Left renal pelvis (tissue), 4 donors: Measurements from ENCODE around the gene MEF2C. TPM values are rescaled to one million over a fixed set of nuclear protein-coding genes. Genes with fewer than 3 reads are reported as not detected.
A peak's percentile ranks its signal among the peaks of the same experiment; 100 is the strongest.
"Not testable (repeated sequence)": the region's sequence is repeated elsewhere in the genome, so short reads cannot be mapped to it uniquely, and the experiment has no call there.

Experiments used
- DNase-seq, 4 donors: peaks; one replicate each; pipeline ENCODE4 v3.0.0-alpha.2; 2013; ENCODE audit warnings: low read depth in 4 of 4, low spot score in 3 of 4
- polyA plus RNA-seq, 4 donors: library from polyadenylated mRNA; unstranded; fragments of 120-200 nt; gene quantifications; one replicate each; pipeline ENCODE4 v1.2.1, GENCODE V29; 2013; ENCODE audit not compliant: insufficient read length in 4 of 4

Gene MEF2C
- polyA plus RNA-seq, 4 donors = 29.4 to 41.4 (median 37.3) TPM

GRCh38 chr5:88808153-88808552 lies 74.8 kb downstream of the MEF2C start:
- no peak for DNase-seq

GRCh38 chr5:88807327-88807726 lies 75.7 kb downstream of the MEF2C start:
- no peak for DNase-seq

- DNase-seq = no peak
These were observed 76.6 kb downstream of the MEF2C start for GRCh38 chr5:88806338-88806737.

- no peak for DNase-seq
These were observed 77.7 kb downstream of the MEF2C start for GRCh38 chr5:88805151-88805784.

- no peak for DNase-seq
These were observed 78.5 kb downstream of the MEF2C start for GRCh38 chr5:88804444-88804843.

GRCh38 chr5:88803309-88803708 lies 79.7 kb downstream of the MEF2C start:
- DNase-seq = no peak

GRCh38 chr5:88799938-88800535 lies 82.9 kb downstream of the MEF2C start:
- DNase-seq = no peak

- DNase-seq = not testable (repeated sequence)
These were observed 84.1 kb downstream of the MEF2C start for GRCh38 chr5:88798933-88799332.

- DNase-seq = not testable (repeated sequence)
These were observed 89.2 kb downstream of the MEF2C start for GRCh38 chr5:88793797-88794196.

GRCh38 chr5:88792144-88792840 lies 90.7 kb downstream of the MEF2C start:
- DNase-seq = no peak

- DNase-seq = no peak
These were observed 95.1 kb downstream of the MEF2C start for GRCh38 chr5:88787856-88788255.

- no peak for DNase-seq
These were observed 96.2 kb downstream of the MEF2C start for GRCh38 chr5:88786789-88787188.

- DNase-seq = peak; percentile 39 to 63 (median 44)
These were observed 97.0 kb downstream of the MEF2C start for GRCh38 chr5:88785746-88786565.

GRCh38 chr5:88782571-88782970 lies 100.4 kb downstream of the MEF2C start:
- DNase-seq = no peak

- DNase-seq = no peak
These were observed 102.2 kb downstream of the MEF2C start for GRCh38 chr5:88780736-88781135.

- DNase-seq = no peak
These were observed 104.2 kb downstream of the MEF2C start for GRCh38 chr5:88778736-88779135.

- DNase-seq = no peak
These were observed 106.3 kb downstream of the MEF2C start for GRCh38 chr5:88776692-88777091.

- DNase-seq = no peak
These were observed 110.2 kb downstream of the MEF2C start for GRCh38 chr5:88772831-88773230.

- no peak for DNase-seq
These were observed 110.9 kb downstream of the MEF2C start for GRCh38 chr5:88772047-88772446.

GRCh38 chr5:88770276-88771257 lies 112.4 kb downstream of the MEF2C start:
- no peak for DNase-seq
